Measurements from ENCODE around the gene RSPH1.
A peak's percentile ranks its signal among the peaks of the same experiment; 100 is the strongest.

RSPH1 gene

DNA sequence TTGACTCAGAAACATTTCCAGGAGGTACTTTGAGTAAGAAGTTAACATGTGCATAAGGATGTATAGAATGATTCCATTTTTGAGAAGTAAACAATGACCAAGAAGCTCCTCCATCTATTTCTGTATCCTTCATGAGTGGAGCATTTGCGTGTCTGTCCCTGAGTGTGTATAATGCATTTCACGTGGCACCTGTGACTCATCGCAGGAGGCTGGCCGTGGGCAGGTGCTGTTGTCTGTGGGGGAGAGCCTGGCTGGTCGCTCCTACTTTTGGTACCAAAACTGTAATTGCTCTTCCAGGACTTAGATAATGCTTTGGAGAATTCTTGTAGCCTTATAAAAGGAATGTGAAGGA, 34.1 kb upstream of the RSPH1 start:
- no peak for DNase-seq

DNA sequence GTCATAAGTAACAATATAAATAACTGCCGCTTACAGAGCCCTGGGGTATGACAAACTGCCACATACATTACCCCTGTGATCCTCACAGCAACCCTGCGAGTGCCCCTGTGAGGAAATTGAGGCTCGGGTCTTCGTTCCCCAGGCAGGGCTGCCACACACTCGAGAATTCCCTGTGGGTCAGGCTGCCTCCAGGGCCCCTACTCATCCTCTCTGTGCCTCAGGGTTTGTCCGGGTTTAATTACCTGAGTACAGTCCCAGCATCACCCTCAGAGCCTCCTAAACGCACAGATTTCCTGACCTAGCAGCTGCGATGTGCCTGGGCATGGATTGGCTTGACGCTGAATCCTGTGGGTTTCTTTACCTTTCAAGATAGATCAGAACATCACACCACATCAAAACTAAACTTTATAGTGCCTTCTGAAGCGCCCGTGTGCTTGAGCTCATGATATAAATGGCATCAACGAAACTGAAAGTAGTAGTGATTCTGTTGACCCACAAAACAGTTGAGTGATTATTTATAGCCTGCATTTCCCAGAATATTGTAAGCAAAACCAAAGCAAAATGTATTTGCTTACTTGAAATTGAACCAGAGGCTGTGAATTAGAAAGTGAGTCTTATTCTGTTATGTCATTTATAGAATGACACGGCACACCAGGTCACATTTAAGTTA, 31.6 kb upstream of the RSPH1 start:
- DNase-seq: no peak

DNA sequence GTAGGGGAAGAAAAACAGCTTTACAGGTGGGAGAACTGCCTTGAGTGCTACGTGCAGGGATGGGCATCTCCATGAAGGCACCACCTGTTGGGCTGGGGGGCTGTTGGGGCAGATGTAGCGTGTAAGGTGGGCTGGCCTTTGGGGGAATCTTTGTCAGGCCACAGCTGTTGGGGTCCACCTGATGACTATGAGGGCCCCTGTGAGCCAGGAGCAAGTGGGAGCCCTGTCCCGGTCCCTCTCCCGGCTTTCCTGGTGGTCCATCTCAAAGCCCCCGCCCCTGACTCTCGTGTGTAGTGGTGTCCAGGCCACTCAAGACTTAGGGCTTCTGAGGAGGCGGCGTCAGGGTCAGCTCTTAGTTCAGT, 31.1 kb upstream of the RSPH1 start:
- no peak for DNase-seq

DNA sequence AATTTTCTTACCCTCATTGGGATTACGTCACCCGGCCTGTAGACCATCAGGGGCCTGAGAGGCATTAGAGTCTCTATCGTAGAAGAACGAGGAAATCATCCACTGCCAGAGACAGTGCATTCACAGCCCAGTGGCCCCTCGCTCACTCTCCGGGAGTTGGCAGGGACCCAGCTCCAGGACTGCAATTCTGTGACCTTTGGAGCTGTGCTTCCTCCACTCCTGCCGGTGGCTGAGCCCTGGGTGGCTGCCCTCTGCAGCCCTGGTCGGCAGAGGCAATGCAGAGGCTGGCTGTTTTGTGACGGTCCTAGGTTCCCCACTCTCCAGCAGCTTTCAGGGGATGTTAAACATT, 30.3 kb upstream of the RSPH1 start:
- no peak for DNase-seq

DNA sequence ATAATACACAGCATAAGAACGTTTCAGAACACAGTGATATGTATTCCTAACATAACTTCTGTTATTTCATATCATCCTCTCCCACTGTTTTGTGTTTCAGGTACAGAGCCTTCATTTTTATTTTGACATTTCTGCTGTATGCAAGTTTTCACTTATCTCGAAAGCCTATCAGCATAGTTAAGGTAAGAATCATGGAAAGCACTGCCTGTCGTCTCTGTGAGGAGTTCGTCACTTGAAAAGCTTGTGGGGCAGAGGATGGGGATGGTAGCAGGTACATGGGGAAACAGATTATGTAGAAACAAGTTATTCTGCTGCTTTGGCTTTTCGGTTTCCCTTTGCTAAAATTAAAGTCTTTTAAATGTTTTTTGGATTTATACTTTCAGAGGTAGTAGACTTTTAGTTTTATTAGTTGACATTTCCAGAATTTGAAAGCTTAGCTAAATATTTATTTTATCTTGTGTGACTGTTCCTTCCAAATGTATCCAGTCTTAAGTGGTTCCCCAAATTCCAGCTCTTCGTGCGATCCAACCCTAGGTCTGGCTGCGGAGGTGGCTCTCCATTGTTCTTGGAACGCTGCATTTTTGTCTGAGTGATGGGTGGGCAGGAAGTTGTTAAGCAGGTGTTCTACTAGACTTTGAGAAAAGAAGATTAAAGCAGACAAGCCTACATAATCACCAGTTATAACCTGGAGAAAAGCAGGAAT, 29.8 kb upstream of the RSPH1 start:
- DNase-seq: no peak

DNA sequence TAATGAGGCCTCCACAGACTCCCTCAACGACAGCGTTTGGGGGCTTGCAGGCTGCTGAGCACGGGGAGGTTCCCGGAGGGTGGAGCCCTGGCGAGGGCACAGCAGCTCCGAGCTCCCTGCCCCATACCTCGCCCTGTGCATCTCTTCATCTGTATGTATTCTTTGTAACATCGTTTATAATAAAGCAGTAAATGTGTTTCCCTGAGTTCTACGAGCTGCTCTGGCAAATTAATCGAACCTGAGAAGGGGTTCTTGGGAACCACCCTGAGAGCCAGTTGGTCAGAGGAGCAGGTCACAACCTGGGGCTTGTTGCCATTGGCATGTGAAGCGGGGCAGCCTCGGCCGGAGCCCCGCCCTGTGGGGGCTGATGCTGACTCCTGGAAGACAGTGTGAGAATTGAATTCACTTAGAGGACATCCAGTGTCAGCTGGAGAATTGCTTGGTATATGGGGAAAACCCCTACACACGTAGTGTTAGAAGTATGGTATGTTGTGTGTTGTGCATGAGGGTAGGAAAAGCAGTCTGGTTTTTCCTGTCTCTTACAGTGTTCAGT, 29.1 kb upstream of the RSPH1 start:
- DNase-seq: no peak

DNA sequence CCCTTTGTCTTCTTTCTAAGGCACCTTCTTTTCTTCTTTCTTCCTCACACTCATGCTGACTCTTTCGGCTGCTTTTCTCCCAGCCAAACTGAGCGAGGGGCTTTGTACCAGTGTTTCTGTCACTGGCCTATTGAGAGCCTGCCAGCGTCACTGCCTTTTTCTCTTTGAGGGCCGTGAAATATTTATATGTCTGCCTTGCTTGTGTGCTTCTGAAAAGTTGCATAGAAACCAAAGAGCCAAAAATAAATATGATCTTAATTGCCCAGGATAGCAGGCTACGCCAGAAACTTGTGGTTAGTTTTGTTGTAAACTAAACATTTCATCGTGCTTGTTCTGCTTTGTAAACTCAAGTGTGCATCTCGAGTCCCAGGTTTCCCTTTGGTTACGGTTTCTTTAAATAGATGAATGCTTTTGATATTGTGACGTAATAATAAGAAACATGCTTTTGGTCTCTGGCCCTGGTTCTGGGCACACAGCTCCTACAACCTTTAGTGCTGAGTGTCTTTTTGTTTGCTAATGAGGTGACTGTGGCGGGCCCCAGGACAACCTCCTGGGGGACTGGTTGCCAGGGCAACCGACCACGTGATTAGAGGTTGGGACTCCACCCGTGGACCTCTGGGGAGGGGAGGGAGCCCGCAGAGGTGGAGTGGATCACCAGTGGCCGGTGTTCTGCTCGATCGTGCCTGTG, 28.5 kb upstream of the RSPH1 start:
- peak; percentile 89 for DNase-seq

DNA sequence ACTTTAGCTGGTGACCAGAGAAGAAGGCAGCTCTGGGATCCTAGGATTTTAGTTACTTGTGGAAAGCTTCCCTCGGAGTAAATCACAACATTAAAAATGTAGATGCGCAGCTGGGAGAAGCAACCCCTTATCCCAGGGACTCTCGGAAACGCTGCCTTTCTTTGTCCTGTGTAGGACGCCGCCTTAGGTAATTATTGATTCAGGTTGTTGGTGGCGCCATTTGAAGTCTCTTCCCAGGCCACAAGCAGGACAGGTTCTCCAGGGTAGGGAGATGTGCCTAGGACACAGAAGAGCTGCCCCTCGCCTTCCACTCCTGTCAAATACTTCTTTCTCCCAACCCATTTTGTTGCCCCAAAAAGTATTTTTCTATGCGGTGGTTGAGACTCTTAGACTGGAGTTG, 27.9 kb upstream of the RSPH1 start:
- DNase-seq: no peak

DNA sequence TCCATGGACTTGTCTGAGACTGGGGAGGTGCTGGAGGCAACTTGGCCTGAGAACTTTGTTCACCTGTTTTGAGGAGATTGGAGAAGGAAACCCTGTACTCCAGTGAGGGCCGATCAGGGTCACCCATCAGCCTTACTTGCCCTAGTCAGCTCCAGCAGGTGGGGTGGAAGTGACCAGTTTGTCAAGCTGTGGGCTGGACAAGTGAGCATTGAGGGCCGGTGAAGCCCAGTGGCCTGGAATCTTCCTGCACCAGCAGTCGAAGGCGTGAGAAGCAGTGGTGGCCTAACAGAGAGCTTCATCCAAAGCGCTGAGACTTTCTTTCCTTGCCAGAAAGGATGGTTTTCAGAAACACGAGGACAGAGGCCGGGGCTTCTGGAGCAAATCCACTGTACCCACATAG, 27.2 kb upstream of the RSPH1 start:
- no peak for DNase-seq

DNA sequence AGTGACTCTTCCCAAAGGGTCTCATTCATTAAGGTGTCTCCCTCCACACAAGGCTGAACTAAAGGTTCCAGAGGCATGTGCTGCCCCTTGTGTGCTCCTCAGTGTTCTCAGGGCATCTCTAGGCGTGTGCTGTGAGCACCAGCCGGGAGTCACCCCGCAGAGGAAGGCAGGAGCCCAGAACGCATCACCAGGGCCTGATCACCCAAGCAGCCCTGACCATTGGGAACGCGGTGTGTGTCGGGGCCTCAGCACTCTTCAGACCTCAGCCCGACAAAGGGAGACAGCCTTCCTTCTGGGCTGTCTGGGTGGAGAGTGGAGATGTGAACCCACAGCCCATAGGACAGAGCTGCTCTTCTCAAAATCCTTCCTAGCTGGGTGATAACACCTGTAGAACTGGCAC, 26.7 kb upstream of the RSPH1 start:
- DNase-seq: no peak

DNA sequence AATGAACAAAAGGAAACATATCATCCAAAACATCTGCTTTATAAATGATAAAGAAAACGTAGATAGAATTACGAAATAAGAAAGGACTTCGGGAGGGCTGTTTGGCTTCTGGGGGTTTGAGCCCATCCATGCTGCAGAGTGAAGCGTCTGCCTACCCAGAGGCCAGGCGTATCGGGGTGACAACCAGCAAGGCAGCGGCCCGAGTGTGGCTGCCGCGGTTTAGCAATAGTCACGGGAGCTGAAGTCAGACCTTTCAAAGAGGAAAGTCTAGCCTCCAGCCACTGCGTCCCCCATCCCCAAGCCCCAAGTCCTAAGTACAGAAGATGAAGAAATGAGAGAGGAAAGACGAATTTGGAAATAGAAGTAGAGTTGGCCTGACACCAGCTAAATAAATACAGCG, 26.2 kb upstream of the RSPH1 start:
- no peak for DNase-seq

DNA sequence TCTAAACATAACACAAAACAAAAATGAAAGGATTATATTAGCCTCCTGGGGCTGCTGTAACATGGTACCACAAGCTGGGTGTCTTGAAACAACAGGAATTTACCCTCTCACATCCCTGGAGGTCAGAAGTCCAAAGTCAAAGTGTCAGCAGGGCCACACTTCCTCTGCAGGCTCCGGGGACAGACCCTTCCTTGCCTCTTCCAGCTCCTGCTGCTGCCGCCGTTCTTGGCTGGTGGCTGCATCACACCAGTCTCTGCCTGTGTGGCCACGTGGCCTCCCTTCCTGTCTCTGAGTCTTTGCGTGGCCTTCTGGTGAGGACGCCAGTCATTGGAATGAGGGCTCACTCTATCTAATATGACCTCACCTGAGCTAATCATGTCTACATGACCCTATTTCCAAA, 25.8 kb upstream of the RSPH1 start:
- no peak for DNase-seq

DNA sequence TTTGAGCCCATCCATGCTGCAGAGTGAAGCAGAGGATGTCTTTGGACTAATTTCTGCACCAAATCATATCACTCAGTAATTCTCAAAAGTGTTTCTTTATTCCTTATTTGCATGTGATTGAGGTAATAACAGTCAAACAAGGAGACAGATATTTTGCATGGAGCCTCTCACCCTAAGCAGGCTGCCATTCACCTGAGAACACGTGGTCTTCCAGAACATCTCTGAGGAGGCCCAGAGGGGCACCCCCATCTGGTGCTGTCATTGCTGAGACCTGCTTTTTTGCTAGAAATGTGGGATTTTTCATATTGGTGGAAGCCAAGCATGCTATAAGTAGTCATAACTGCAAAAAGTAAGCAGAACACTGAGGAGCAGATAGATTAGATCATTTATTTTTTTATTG, 25.4 kb upstream of the RSPH1 start:
- no peak for DNase-seq

DNA sequence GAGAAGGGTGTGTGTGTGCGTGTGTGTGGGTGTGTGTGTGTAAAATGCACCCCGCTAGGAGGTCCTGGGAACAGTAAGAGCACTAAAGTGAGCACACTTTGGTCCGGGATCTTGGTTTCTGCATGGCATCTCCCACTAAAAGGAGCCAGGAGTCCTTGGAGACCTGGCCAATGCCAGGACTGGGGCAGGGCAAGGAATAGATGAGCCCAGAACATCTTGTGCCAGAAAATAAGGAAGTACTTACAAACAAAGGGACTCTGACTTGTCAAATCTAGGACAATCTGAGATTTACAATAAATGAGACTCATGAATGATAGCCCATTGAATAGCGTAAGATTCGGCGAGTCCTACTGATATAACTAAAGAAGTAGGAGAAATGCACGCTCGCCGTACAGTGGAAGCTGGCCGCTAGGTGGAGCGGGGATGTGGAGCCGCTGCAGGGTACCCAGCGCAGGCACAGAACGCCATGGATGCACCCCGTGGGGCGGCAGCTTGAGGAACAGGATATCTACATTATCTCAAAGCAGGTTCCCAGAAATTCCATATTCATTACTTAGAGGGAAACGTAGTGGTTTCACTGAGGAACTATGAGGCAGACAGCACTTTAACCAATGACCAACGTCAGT, 24.7 kb upstream of the RSPH1 start:
- DNase-seq: no peak

DNA sequence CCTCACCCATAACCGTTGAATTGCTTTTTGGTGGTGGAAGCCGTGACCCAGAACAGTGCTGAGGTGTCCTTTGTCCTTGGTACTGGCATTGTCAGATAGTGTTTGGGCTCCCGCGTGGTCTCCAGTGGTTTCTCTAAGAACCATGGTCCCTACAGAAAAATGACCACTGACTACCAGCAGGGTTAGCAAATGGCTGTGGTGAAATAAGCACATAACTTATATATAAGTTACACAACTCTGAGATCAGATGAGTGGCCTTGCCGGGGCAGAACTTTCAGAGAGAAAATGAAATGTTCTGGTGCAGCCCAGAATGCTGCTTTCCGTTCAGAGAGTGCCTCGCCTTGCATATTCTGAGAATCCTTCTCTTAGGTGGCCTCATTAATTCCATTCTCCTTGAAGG, 22.6 kb upstream of the RSPH1 start:
- DNase-seq: no peak

DNA sequence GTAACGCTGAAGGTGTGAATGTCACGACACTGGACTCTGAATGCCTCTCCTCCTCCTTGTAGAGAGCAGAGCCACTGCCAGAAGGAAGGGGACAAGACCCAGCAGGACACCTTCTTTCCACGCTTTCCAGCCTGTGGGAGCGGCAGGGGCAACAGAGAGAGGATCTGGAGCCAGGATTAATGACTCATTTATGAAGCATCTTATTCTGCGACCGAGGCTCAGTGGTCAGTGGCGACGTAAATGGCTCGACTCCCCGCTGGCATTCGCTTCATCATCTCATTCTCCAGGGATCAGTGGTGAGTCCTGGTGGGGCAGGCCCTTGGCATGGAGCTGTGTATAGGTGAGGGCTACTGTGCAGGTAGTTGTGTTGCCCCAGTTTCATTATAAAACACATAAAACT, 22.2 kb upstream of the RSPH1 start:
- DNase-seq: no peak

DNA sequence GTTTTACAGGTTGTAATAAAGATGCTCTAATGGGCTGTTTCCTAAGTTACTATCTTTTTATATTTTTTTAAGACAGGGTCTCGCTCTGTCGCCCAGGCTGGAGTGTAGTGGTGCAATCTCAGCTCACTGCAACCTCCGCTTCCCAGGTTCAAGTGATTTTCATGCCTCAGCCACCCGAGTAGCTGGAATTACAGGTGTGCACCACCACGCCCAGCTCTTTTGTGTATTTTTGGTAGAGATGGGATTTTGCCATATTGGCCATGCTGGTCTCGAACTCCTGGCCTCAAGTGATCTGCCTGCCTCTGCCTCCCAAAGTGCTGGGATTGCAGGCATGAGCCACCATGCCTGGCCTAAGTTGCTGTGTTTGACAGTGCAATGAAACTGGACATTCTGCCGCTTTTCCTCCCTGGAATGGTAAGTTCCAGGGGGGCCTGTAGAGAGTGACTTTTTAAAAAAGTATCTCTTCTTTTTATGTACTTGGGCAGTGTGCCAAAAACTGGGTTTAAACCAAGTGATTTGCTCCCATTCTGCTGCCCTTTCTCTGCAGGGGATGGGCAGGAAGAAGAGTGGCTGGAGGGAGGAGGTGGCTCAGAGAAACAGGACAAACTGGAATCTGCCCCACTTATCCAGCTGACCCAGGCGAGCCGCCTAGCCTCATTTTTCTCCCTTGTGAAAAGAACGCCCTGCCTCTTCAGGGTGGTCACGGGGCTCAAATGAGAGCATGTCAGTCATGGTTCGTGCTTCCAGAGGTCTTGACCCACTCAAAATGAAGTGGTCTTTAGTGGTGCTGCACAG, 19.9 kb upstream of the RSPH1 start:
- DNase-seq: peak; percentile 78

DNA sequence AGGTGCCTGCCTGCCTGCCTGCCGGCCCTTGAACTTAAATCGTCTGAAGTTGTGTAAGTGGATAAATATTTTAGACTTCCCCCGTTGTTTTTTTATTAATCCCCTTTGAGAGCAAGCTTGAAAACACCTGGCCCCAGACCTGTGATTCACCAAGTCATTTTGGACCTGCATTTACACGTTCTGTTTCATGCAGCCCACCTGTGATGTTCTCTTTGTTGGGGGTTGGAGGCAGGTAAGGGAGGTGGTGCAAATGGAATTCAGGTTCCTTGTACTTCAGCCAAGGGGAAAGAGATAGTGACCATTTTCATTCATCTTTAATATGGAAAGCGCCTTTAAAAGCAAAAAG, 18.8 kb upstream of the RSPH1 start:
- no peak for DNase-seq

DNA sequence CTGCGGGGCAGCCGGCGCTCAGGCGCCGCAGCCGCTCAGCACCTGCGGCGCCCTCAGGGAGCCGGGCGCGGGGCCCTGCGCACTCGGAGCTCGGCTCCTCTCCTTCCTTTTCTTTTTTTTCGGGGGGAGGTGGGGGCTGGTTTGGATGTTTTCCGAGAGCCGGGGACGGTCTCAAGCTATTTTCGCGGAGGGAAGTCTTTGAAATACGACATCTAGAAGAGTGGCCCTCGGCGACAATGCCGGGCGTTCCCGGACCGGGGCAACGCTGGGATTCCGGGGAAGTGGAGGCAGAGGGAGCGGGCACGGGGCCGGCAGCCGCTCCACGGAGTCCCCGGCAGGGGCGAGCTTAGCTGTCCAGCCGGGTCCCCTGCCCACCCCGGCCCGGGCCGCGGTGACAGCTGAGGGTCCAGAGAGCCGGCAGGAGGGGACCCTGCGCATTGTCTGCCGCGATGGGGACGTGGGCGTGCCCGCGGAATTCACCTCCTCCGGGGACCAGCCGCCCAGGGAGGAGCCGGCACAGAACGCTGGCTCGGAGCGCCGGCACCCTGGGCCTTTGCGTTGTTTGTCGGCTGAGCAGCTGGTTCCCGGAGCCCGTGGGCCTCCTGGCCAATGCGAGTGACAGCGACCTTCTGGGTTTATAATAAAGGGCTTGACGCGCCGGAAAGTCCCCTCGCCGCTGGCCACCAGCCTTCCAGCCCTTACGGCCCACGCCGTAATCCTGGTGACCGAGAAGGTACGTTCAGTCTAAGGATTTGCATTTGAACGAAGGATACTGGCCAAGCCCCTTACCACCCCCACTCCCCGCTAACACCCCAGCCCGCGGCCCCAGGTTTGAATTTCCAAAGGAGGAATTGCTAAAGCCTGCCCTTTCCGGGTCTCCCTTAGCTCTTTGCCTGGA, 18.2 kb upstream of the RSPH1 start:
- peak; percentile 86 for DNase-seq

DNA sequence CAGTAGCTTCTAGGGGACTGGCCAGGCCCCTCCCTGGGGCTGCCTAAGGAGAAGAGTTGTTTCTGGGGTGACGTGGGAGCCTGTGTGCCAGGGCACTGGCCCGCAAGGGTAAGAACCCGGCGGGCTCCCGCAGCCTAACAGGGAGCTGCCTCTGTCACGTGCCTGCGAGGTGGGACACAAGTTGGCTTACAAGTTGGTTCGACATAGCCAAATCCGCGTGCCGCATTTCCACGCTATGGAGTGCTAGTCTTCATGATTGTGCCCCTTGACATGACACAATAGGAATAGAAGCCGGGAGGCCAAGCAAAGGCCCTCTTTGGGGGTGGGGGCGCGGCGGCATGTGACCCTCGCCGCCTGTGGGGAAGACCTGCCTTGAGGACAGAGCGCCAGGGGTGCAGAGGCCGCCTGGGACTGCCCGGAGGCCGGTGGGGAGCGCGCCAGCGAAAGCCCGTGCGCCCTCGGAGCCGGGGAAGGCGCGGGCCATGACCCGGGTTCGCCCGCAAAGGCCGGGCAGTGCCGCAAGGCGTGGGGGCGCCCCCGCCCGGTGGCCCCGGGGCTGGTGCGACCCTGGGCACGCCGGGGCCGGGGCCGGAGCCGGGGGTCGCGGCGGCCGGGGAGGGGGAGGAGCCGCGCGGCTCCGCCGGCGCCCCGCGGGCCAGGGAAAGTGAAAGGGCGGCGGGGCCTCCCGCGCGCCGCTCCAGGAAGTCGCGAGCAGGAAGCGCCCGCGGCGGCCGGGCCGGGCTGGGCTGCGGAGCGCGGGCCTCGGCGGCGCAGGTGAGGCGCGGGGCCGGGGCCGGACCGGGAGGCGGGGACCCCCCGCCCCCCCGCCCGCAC, 17.3 kb upstream of the RSPH1 start, which contains the start of gene SLC37A1:
Gene SLC37A1 (plus strand): TSS at position 702 of the 834 bp plus-strand sequence. CDS start 4,603 bp downstream, outside the sequence.
- peak; percentile 80 for DNase-seq

Measured in retina (tissue), 1 donor.